WTC11 (cell line): ENCODE data around the gene MTPN. TPM values are rescaled to one million over a fixed set of nuclear protein-coding genes. Genes with fewer than 3 reads are reported as not detected.

Experiments used
- ATAC-seq: fragments of 200-7000 bp; cut with Tn5 transposase; 2 replicates; pipeline ENCODE4 v1.10.0; 2021; ENCODE audit warnings: mild to moderate bottlenecking, moderate library complexity
- CTCF ChIA-PET: fragments of 300-600 bp; sonication (Branson Sonifier 250); formaldehyde crosslinking; loops from one replicate; lab custom pipeline; 2021; ENCODE audit warnings: antibody characterized with exemption; lab: Charles Lee
- POLR2A ChIA-PET: fragments of 350-600 bp; sonication (Branson Sonifier 250); formaldehyde crosslinking; loops from one replicate; lab custom pipeline; 2021; ENCODE audit warnings: antibody characterized with exemption; lab: Charles Lee
- DNase-seq: peaks from one replicate; pipeline ENCODE4 v3.0.0; 2021; ENCODE audit warnings: low spot score
- H3K27ac Mint-ChIP-seq: 2 replicates; pipeline ENCODE4 v1.8.0; 2021; ENCODE audit warnings: mixed read lengths
- H3K27me3 Mint-ChIP-seq: 2 replicates; pipeline ENCODE4 v1.8.0; 2021; ENCODE audit warnings: low read depth, mild to moderate bottlenecking, moderate library complexity, mixed read lengths
- H3K36me3 Mint-ChIP-seq: 2 replicates; pipeline ENCODE4 v1.8.0; 2021; ENCODE audit warnings: mixed read lengths
- H3K4me1 Mint-ChIP-seq: 2 replicates; pipeline ENCODE4 v1.8.0; 2022; ENCODE audit warnings: mixed read lengths
- H3K4me3 Mint-ChIP-seq: 2 replicates; pipeline ENCODE4 v1.8.0; 2021; ENCODE audit warnings: mild to moderate bottlenecking, moderate library complexity, mixed read lengths
- H3K9me3 Mint-ChIP-seq: 2 replicates; pipeline ENCODE4 v1.8.0; 2021; ENCODE audit warnings: mixed read lengths
- AR ChIP-seq: fragments of 250-450 bp; sonication (Bioruptor Pico); IDR thresholded peaks from 2 replicates; pipeline ENCODE4 v1.9.0; 2021; ENCODE audit warnings: mild to moderate bottlenecking
- ARID4B ChIP-seq: sonication (generic); formaldehyde crosslinking; IDR thresholded peaks from 2 replicates; pipeline ENCODE4 v1.8.0; 2023; ENCODE audit warnings: missing genetic modification reagents, mild to moderate bottlenecking, borderline replicate concordance
- CREB1 ChIP-seq: sonication (generic); formaldehyde crosslinking; IDR thresholded peaks from 2 replicates; pipeline ENCODE4 v1.8.0; 2023; ENCODE audit warnings: mild to moderate bottlenecking, missing genetic modification reagents
- CREM ChIP-seq: sonication (generic); formaldehyde crosslinking; IDR thresholded peaks from 2 replicates; pipeline ENCODE4 v1.8.1; 2022; ENCODE audit warnings: mild to moderate bottlenecking, missing genetic modification reagents, moderate library complexity
- CTCF ChIP-seq: fragments of 200-600 bp; IDR thresholded peaks from 2 replicates; pipeline ENCODE4 v1.8.0; 2022; ENCODE audit warnings: antibody characterized with exemption
- ELF4 ChIP-seq: sonication (generic); formaldehyde crosslinking; IDR thresholded peaks from 2 replicates; pipeline ENCODE4 v1.8.1; 2022; ENCODE audit warnings: low read depth, mild to moderate bottlenecking, moderate library complexity, missing genetic modification reagents
- ESRRA ChIP-seq: sonication (generic); formaldehyde crosslinking; IDR thresholded peaks from 2 replicates; pipeline ENCODE4 v1.8.1; 2022; ENCODE audit warnings: mild to moderate bottlenecking, missing genetic modification reagents, borderline replicate concordance
- FOXK1 ChIP-seq: sonication (generic); formaldehyde crosslinking; IDR thresholded peaks from 2 replicates; pipeline ENCODE4 v1.8.0; 2022; ENCODE audit warnings: mild to moderate bottlenecking, moderate library complexity, missing genetic modification reagents
- FOXP1 ChIP-seq: sonication (generic); formaldehyde crosslinking; IDR thresholded peaks from 2 replicates; pipeline ENCODE4 v1.8.0; 2022; ENCODE audit warnings: missing genetic modification reagents, mild to moderate bottlenecking, moderate library complexity, borderline replicate concordance
- HMGA2 ChIP-seq: fragments of 250-450 bp; sonication (Bioruptor Pico); IDR thresholded peaks from 2 replicates; pipeline ENCODE4 v1.4.0; 2021; ENCODE audit warnings: mild to moderate bottlenecking, moderate library complexity
- MLX ChIP-seq: sonication (generic); formaldehyde crosslinking; IDR thresholded peaks from 2 replicates; pipeline ENCODE4 v1.8.1; 2023; ENCODE audit warnings: mild to moderate bottlenecking, missing genetic modification reagents, moderate library complexity
- MYBL2 ChIP-seq: sonication (generic); formaldehyde crosslinking; IDR thresholded peaks from 2 replicates; pipeline ENCODE4 v1.8.1; 2023; ENCODE audit warnings: mild to moderate bottlenecking, moderate library complexity, missing genetic modification reagents
- PREB ChIP-seq: sonication (generic); formaldehyde crosslinking; IDR thresholded peaks from 2 replicates; pipeline ENCODE4 v1.8.1; 2022; ENCODE audit warnings: mild to moderate bottlenecking, missing genetic modification reagents, moderate library complexity, borderline replicate concordance
- PRRX2 ChIP-seq: fragments of 250-450 bp; sonication (Bioruptor Pico); IDR thresholded peaks from 2 replicates; pipeline ENCODE4 v1.8.0; 2021; ENCODE audit warnings: mild to moderate bottlenecking
- TP53 ChIP-seq: sonication (generic); formaldehyde crosslinking; IDR thresholded peaks from 2 replicates; pipeline ENCODE4 v1.8.1; 2023; ENCODE audit warnings: mild to moderate bottlenecking, missing genetic modification reagents
- USF2 ChIP-seq: sonication (generic); formaldehyde crosslinking; IDR thresholded peaks from 2 replicates; pipeline ENCODE4 v1.8.1; 2023; ENCODE audit warnings: mild to moderate bottlenecking, missing genetic modification reagents, moderate library complexity
- ZBTB43 ChIP-seq: sonication (generic); formaldehyde crosslinking; IDR thresholded peaks from 2 replicates; pipeline ENCODE4 v1.8.1; 2023; ENCODE audit warnings: mild to moderate bottlenecking, missing genetic modification reagents
- ZNF219 ChIP-seq: sonication (generic); formaldehyde crosslinking; IDR thresholded peaks from 2 replicates; pipeline ENCODE4 v1.8.0; 2023; ENCODE audit warnings: missing genetic modification reagents, mild to moderate bottlenecking, borderline replicate concordance
- ZNF232 ChIP-seq: sonication (generic); formaldehyde crosslinking; IDR thresholded peaks from 2 replicates; pipeline ENCODE4 v1.8.0; 2022; ENCODE audit warnings: mild to moderate bottlenecking, missing genetic modification reagents
- ZNF281 ChIP-seq: sonication (generic); formaldehyde crosslinking; IDR thresholded peaks from 2 replicates; pipeline ENCODE4 v1.8.0; 2023; ENCODE audit warnings: mild to moderate bottlenecking, missing genetic modification reagents
- total RNA-seq: library from RNA; stranded (reverse); gene quantifications from 3 replicates; pipeline ENCODE4 v1.2.3, GENCODE V29; 2021

MTPN gene
- total RNA-seq, 1 experiment from 2014 or later, result 92.5 TPM

GRCh38 chr7:135990258-135990657 lies 13.1 kb upstream of the MTPN start (continued):
- TF ChIP-seq CTCF, result no peak
- TF ChIP-seq MLX, result no peak
- no peak for TF ChIP-seq ARID4B

- Mint-ChIP-seq H3K27ac (no peak overlapping the region), H3K4me3 (no peak overlapping the region)
- CTCF ChIA-PET, result no interaction called here
- TF ChIP-seq CREM (CRISPR knock-in tag) (no peak), ELF4 (CRISPR knock-in tag) (no peak), FOXK1 (CRISPR knock-in tag) (no peak), MYBL2 (CRISPR knock-in tag) (no peak), USF2 (CRISPR knock-in tag) (no peak), PREB (no peak), CREB1 (CRISPR knock-in tag) (no peak), ZNF219 (CRISPR knock-in tag) (no peak), ZNF232 (CRISPR knock-in tag) (no peak), ESRRA (CRISPR knock-in tag) (no peak), TP53 (CRISPR knock-in tag) (no peak), AR (CRISPR knock-in tag) (no peak), ZBTB43 (CRISPR knock-in tag) (no peak), PRRX2 (CRISPR knock-in tag) (no peak), ZNF281 (CRISPR knock-in tag) (no peak), FOXP1 (CRISPR knock-in tag) (no peak), HMGA2 (CRISPR knock-in tag) (no peak)
Measured at GRCh38 chr7:135981958-135982646, 4.9 kb upstream of the MTPN start.

More at GRCh38 chr7:135981958-135982646, 4.9 kb upstream of the MTPN start:
- peaks cover 6% of the 10 kb centered on the region; the same call in 1 of the 2 replicates for H3K4me1 Mint-ChIP-seq
- ATAC-seq (no peak), DNase-seq (no peak)
- H3K9me3 Mint-ChIP-seq, result peaks cover 10% of the 10 kb centered on the region
- POLR2A ChIA-PET, result no interaction called here
- peaks cover 7% of the 10 kb centered on the region for H3K27me3 Mint-ChIP-seq
- peaks cover 7% of the 10 kb centered on the region for H3K36me3 Mint-ChIP-seq
